Astrocyte (in vitro differentiated cells and primary cell): Measurements from ENCODE around the gene MTTP.

ENCODE experiments used
- EZH2 ChIP-seq: IDR thresholded peaks from 2 replicates; pipeline ENCODE4 v1.6.1; 2012; ENCODE audit warnings: mild to moderate bottlenecking, low read length, inconsistent platforms; ENCODE audit not compliant: insufficient read depth
- TF ChIP-seq, protein P1 (sequence below): IDR thresholded peaks from 2 replicates; pipeline ENCODE4 v1.5.1; 2011; ENCODE audit warnings: low read depth, mild to moderate bottlenecking, inconsistent platforms, low read length, moderate library complexity; ENCODE audit not compliant: insufficient read depth

DNA sequence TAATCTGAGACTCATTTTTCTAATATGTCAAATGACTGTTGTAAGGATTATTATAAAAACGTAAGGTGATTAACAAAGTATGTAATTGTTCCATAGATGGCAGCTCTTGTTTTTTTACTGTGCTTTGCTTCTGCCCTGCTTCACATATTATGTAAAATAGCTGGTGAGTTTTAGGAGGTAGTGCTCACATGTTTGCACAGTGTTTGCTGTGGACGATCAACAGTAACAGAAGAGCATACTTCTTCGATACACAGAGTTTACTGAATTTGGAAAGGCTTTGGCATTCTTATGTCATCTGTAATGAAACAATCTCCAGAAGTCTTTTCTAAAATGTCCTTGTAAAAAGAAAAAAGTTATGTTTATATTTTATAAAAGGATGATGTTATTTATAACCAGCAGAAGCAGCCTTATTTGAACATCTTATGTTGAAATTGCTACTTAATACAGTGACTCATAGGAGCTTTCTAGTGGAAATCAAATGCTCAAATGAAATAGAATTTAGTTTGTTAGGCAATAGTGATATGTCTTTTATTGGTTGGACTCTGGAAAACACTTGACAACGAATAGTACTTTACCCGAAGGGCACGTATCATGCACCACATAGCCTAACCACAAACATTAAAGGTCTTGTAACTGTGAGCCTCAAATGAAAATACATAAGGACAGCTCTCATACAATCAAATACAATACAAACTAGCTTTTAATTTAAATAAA, 1.9 kb upstream of the MTTP start:
- TF ChIP-seq, protein P1, sequence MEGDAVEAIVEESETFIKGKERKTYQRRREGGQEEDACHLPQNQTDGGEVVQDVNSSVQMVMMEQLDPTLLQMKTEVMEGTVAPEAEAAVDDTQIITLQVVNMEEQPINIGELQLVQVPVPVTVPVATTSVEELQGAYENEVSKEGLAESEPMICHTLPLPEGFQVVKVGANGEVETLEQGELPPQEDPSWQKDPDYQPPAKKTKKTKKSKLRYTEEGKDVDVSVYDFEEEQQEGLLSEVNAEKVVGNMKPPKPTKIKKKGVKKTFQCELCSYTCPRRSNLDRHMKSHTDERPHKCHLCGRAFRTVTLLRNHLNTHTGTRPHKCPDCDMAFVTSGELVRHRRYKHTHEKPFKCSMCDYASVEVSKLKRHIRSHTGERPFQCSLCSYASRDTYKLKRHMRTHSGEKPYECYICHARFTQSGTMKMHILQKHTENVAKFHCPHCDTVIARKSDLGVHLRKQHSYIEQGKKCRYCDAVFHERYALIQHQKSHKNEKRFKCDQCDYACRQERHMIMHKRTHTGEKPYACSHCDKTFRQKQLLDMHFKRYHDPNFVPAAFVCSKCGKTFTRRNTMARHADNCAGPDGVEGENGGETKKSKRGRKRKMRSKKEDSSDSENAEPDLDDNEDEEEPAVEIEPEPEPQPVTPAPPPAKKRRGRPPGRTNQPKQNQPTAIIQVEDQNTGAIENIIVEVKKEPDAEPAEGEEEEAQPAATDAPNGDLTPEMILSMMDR: no peak
- no peak for TF ChIP-seq EZH2
